ENCODE data around the gene RHOU.

The RHOU gene

DNA sequence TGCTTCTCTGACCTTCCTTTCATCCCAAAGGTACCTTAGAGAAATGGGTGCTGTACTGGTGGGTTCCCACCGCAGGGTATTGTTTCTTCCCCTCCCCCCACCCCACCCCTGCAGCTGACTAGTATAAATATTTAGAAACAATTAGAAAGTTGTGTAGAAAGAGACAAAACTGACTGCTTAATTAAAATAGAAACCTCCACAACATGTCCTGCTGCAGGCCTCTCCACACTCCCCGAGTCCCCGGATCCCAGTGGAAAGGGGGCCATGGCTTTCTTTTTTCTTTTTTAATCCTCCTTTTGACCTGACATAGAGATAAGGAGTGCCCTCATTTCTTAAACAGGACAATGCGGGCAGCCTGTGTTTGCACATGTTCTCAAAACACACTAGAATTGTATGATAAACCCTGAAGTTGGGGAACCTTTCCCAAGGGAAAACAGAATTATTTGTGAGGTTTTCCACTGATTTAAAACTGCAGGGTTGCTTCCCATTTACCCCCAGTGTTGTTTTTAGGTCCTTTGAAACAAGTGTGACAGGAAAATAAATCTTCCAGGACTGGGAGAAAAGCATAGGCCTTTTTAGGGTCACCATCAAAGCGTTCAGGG, 1.7 kb downstream of the RHOU start:
- DNase-seq (ENCODE audit: low spot score) (no peak), FAIRE-seq (no peak)

GRCh38 chr1:228737601-228738041, 2.3 kb downstream of the RHOU start:
- DNase-seq (ENCODE audit: low spot score) (no peak), FAIRE-seq (no peak)

- FAIRE-seq (no peak), DNase-seq (ENCODE audit: low spot score) (no peak)
Measured at GRCh38 chr1:228739826-228740225, 4.5 kb downstream of the RHOU start.

DNA sequence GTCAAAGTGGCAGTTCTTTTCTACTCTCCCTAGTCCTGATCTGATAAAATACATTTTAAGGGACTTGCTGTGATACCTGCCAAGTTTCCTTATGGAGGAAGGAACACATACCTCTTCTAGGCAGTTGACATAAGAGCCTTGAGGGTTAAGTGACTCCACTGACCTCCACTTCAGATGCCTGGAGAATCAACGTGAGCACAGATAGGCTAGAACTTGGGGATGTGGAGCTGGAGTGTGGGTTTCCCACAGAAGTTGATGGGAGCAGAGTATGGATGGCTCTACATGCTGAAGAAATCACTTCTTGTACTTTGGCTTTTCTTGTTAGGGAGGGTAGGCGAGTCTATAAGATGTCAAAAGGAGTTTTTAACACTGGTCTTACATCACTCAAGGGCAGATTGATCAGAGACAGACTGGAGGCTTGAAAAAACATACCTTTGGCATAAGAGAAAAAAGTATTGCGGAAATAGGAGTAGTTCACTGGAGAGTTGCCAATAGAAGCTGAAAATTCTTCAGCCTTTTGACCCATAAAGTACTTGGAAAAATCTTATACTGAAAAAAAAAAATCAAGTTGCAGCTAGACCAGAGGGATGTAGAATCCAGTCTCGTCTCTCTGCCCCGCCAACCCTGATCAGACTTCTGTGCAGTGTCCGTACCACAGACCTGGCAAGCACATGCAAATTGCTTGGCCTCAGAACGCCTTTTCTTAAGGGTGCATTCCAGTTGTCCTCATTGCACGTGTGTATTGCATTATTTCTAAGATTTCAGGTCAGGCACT, 5.5 kb downstream of the RHOU start:
- FAIRE-seq (no peak), DNase-seq (ENCODE audit: low spot score) (no peak)

DNA sequence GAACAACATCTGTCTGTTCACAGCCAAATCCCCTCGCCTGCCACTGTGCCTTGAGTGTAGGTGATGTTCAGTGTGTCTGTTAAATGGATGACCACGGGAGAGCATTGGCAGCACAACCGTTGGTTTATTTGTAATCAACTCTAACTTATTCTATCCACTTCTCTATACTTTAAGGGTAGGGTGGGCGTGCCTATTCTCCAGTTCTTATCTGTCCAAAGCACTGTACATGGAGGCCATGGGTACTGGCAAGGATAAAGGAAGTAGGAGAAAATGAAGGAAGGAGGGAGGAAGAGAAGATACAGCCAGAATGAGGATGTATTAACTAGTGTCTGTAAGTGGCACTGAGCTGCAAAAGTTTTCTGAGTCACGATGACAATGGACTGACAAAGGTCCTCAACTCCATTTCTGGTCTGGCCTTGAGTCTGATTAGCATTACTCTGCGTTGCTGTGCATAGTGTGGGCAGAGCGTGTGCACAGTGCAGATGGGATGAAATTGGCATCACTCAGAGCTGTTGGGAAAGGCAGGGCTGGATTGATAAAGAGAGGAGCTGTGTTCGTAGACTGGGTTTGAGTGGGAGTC, 7.1 kb downstream of the RHOU start:
- no peak for FAIRE-seq
- DNase-seq (ENCODE audit: low spot score): no peak

GRCh38 chr1:228743405-228743804, 8.1 kb downstream of the RHOU start:
- no peak for DNase-seq (ENCODE audit: low spot score)
- no peak for FAIRE-seq

- DNase-seq (ENCODE audit: low spot score) (no peak), FAIRE-seq (no peak)
Measured at GRCh38 chr1:228744356-228744755, 9.1 kb downstream of the RHOU start.

GRCh38 chr1:228744918-228745317, 9.6 kb downstream of the RHOU start:
- DNase-seq (ENCODE audit: low spot score) (no peak), FAIRE-seq (no peak)

DNA sequence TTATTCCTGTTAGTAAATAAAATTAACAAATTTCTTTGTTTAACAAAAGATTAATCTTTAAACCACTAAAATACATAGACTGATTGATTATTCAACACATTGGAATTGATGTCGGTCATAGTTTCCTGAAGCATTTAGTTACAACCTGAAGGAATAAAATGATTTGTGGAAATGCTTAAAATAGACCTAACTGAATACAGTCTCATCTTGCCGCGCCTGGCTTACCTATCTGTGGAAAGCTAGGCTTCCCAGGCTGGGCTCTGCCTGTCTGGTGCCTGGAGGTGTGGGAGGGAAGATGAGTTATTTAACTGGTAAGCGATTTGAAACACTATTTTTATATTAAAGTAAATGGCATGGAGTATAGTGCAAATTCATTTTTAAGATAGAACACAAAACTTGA, 10.2 kb downstream of the RHOU start:
- FAIRE-seq (no peak), DNase-seq (ENCODE audit: low spot score) (no peak)

- FAIRE-seq (no peak), DNase-seq (ENCODE audit: low spot score) (no peak)
Measured at GRCh38 chr1:228747301-228747935, 12.1 kb downstream of the RHOU start.

GRCh38 chr1:228748029-228748428, 12.8 kb downstream of the RHOU start:
- DNase-seq (ENCODE audit: low spot score) (no peak), FAIRE-seq (no peak)

DNA sequence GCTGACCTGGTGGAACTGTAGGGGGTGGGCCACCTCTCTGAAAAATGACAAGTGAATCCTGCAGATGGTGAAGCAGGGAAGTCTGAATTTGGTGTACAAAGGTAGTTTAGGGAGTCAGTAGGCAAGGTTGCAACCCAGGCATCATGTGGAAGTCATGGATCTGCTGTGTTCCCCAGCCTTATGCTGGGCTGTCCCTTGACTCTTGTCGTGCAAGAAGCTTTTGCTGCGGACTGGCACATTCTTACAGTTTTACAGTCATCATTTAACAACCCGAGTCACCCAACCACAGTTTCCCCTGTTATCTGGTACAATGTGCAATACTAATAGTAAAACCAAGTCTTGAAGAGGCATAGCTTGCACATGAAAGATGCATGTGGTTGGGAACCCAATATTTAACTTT, 13.2 kb downstream of the RHOU start:
- FAIRE-seq: no peak
- no peak for DNase-seq (ENCODE audit: low spot score)

GRCh38 chr1:228749765-228750164, 14.5 kb downstream of the RHOU start:
- FAIRE-seq: no peak

DNA sequence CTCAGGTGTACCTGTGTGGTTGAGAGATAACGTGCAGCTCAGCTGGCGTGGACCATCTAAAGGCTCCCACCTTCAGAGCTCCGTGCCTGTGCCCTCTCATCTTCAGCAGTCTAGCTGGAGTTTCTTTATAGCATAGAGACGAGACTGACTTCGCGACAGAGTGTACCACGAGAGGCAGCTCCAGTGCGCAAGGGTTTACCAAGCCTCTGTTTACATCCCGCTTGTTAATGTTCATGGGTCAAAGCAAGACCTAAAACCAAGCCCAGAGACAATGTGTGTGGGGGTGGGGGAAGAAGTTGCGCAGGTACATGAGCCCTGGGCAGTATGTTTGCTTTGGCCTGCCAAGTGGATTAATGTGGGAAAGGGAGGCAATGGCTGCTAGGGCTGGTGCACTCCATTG, 15.6 kb downstream of the RHOU start:
- FAIRE-seq: no peak
- no peak for DNase-seq (ENCODE audit: low spot score)

More at GRCh38 chr1:228749765-228750164, 14.5 kb downstream of the RHOU start:
- DNase-seq (ENCODE audit: low spot score): no peak

- no peak for FAIRE-seq
Measured at GRCh38 chr1:228751360-228752098, 16.2 kb downstream of the RHOU start.

GRCh38 chr1:228752258-228752657, 17.0 kb downstream of the RHOU start:
- no peak for DNase-seq (ENCODE audit: low spot score)
- FAIRE-seq: no peak

More at GRCh38 chr1:228751360-228752098, 16.2 kb downstream of the RHOU start:
- no peak for DNase-seq (ENCODE audit: low spot score)

GRCh38 chr1:228752675-228753265, 17.5 kb downstream of the RHOU start:
- FAIRE-seq (no peak), DNase-seq (ENCODE audit: low spot score) (no peak)

DNA sequence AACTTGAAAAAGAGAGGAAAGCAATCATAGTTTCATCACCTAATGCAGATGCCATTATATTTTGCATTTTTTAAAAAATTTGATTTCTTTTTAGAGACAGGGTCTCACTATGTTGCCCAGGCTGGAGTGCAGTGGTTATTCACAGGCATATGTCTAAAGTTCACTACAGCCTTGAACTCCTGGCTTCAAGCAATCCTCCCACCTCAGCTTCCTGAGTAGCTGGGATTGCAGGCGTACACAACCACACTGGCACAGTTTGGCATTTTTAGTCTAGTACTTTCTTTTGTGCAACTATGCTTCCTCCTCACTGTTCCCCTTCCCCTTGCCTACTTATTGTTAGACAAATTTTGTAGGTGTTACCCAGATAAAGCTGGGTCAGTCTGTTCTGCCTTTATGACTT, 18.0 kb downstream of the RHOU start:
- DNase-seq (ENCODE audit: low spot score) (no peak), FAIRE-seq (no peak)

- DNase-seq (ENCODE audit: low spot score): no peak
- FAIRE-seq: no peak
Measured at GRCh38 chr1:228753786-228754360, 18.6 kb downstream of the RHOU start.

DNA sequence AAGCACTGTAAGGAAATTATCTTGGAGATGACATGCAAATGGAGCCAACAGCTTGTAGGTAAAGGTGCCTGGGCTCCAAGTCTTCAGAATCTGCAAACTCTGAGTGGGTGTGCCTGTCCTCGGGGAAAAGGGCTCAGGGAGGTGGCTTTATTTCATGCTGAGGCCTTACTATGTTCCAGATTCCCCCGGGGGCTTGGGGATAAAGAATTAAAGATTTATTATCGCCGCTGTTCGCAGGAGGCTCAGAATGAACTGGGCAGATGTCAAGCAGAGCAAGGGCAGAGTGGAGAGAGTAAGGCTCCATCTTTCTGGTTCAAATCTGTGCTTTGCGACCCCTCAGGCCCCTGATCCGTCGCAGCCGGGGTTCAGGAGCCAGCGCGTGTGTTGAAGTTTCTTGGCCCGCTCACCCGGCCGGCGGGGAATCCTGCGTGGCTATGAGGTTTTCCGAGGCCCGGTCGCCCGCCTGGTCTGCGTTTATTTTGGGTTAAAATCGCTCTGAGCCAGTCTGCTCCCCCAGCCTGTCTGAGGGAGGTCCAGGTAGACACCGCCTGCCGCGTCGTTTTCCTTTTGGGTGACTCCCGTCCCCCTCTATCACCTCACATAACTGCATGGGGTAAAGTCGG, 19.5 kb downstream of the RHOU start:
- FAIRE-seq (no peak), DNase-seq (ENCODE audit: low spot score) (no peak)
